NCI-H526 treated with DMSO at 0.1 percent for 48 hours (cell line): ENCODE results near the gene CASP8AP2.
"Not testable (repeated sequence)": the region's sequence is repeated elsewhere in the genome, so short reads cannot be mapped to it uniquely, and the experiment has no call there.

Experiments
- DNase-seq: peaks from one replicate; lab custom pipeline; 2025; lab: John Stamatoyannopoulos, UW

Gene CASP8AP2

GRCh38 chr6:89819336-89820130 lies 10.1 kb upstream of the CASP8AP2 start, which contains the start of gene MDN1:
MDN1 (minus strand) TSS chr6:89819794; CDS start chr6:89819607, 187 bp downstream.
- DNase-seq, result peak; percentile 90

- DNase-seq, result no peak
Observed at GRCh38 chr6:89826029-89826528, 3.6 kb upstream of the CASP8AP2 start.

GRCh38 chr6:89828475-89828987 lies 1.1 kb upstream of the CASP8AP2 start:
- DNase-seq, result not testable (repeated sequence)

GRCh38 chr6:89828988-89829471 lies 650 bp upstream of the CASP8AP2 start:
- DNase-seq, result peak; percentile 88

- no peak for DNase-seq
Observed at GRCh38 chr6:89830170-89830809, 610 bp downstream of the CASP8AP2 start.

- DNase-seq, result no peak
Observed at GRCh38 chr6:89834884-89835792, 5.5 kb downstream of the CASP8AP2 start.

GRCh38 chr6:89836639-89837222 lies 7.1 kb downstream of the CASP8AP2 start:
- no peak for DNase-seq

GRCh38 chr6:89840538-89840937 lies 10.9 kb downstream of the CASP8AP2 start:
- DNase-seq, result no peak

GRCh38 chr6:89842228-89842627 lies 12.5 kb downstream of the CASP8AP2 start:
- DNase-seq, result no peak

GRCh38 chr6:89843070-89843469 lies 13.4 kb downstream of the CASP8AP2 start:
- DNase-seq, result no peak

- not testable (repeated sequence) for DNase-seq
Observed at GRCh38 chr6:89847513-89847912, 17.8 kb downstream of the CASP8AP2 start.

- DNase-seq, result no peak
Observed at GRCh38 chr6:89853068-89853467, 23.4 kb downstream of the CASP8AP2 start.

- DNase-seq, result no peak
Observed at GRCh38 chr6:89858041-89858440, 28.4 kb downstream of the CASP8AP2 start.

GRCh38 chr6:89859744-89860143 lies 30.1 kb downstream of the CASP8AP2 start:
- no peak for DNase-seq

GRCh38 chr6:89862273-89862672 lies 32.6 kb downstream of the CASP8AP2 start:
- DNase-seq, result no peak

GRCh38 chr6:89862698-89863097 lies 33.0 kb downstream of the CASP8AP2 start:
- no peak for DNase-seq

GRCh38 chr6:89866024-89866678 lies 36.5 kb downstream of the CASP8AP2 start:
- no peak for DNase-seq

- no peak for DNase-seq
Observed at GRCh38 chr6:89873721-89874120, 44.0 kb downstream of the CASP8AP2 start.

- DNase-seq, result no peak
Observed at GRCh38 chr6:89874438-89874837, 44.8 kb downstream of the CASP8AP2 start.

GRCh38 chr6:89886378-89887120 lies 56.9 kb downstream of the CASP8AP2 start:
- DNase-seq, result no peak
